SJCRH30 (cell line): ENCODE results near the gene MSTO1. TPM values are rescaled to one million over a fixed set of nuclear protein-coding genes. Genes with fewer than 3 reads are reported as not detected.
"Not testable (repeated sequence)": the region's sequence is repeated elsewhere in the genome, so short reads cannot be mapped to it uniquely, and the experiment has no call there.

ENCODE experiments used
- DNase-seq, 2 experiments: peaks; one replicate each; pipeline ENCODE4 v3.0.0-alpha.2; 2015 to 2020
- H3K27ac ChIP-seq: fragments of 250-450 bp; sonication (Bioruptor Pico); 2 replicates; pipeline ENCODE4 v1.5.1; 2020; ENCODE audit warnings: mild to moderate bottlenecking, moderate library complexity
- H3K27me3 ChIP-seq: fragments of 250-450 bp; sonication (Bioruptor Pico); 2 replicates; pipeline ENCODE4 v1.5.1; 2020; ENCODE audit warnings: mild to moderate bottlenecking, moderate library complexity
- H3K36me3 ChIP-seq: fragments of 250-450 bp; sonication (Bioruptor Pico); 2 replicates; pipeline ENCODE4 v1.5.1; 2020; ENCODE audit warnings: mild to moderate bottlenecking, moderate library complexity
- H3K4me1 ChIP-seq: fragments of 250-450 bp; sonication (Bioruptor Pico); 2 replicates; pipeline ENCODE4 v1.5.1; 2020; ENCODE audit warnings: mild to moderate bottlenecking, moderate library complexity
- H3K4me3 ChIP-seq: fragments of 250-450 bp; sonication (Bioruptor Pico); 2 replicates; pipeline ENCODE4 v1.5.1; 2020; ENCODE audit warnings: mild to moderate bottlenecking, moderate library complexity
- H3K9me3 ChIP-seq: fragments of 250-450 bp; sonication (Bioruptor Pico); replicated peaks from 2 replicates; pipeline ENCODE4 v1.5.1; 2020; ENCODE audit warnings: mild to moderate bottlenecking, moderate library complexity
- total RNA-seq: library from RNA; depleted of rRNA; stranded (reverse); fragments of >200 nt; shearing (Covaris generic); gene quantifications from 2 replicates; pipeline ENCODE4 v1.2.3, GENCODE V29; 2014; rRNA removed

MSTO1 gene
- 21.2 and 23.1 TPM in 2 replicates for total RNA-seq

- H3K4me1 ChIP-seq = no peaks in the 10 kb centered on the region
- peaks cover 4% of the 10 kb centered on the region; the same call in 1 of the 2 replicates for H3K36me3 ChIP-seq
- H3K9me3 ChIP-seq = no peaks in the 10 kb centered on the region
- H3K27ac ChIP-seq = peak within 1 kb of the TSS; percentile 65
- peak; percentile 97 to 98 for DNase-seq
- H3K27me3 ChIP-seq = no peaks in the 10 kb centered on the region
- peak within 1 kb of the TSS; percentile 62 for H3K4me3 ChIP-seq
These were observed at the start of gene MSTO1 for GRCh38 chr1:155609515-155610256. MSTO1 (plus strand) TSS chr1:155610218; CDS start chr1:155610249, 31 bp downstream.

GRCh38 chr1:155561779-155562580, 48.0 kb upstream of the MSTO1 start:
- not testable (repeated sequence) for H3K4me1 ChIP-seq, H3K36me3 ChIP-seq, H3K9me3 ChIP-seq, DNase-seq, H3K27me3 ChIP-seq
- peak overlapping the region; percentile 100 for H3K4me3 ChIP-seq
- peak overlapping the region; percentile 99 for H3K27ac ChIP-seq

GRCh38 chr1:155562581-155563376, 47.2 kb upstream of the MSTO1 start, which contains the start of gene ASH1L:
ASH1L (minus strand) TSS chr1:155562803; CDS start chr1:155521519, 41,284 bp downstream.
- Histone ChIP-seq H3K9me3 (no peaks in the 10 kb centered on the region), H3K4me1 (0 out of 2 replicates have a peak, but pooled peaks cover 4% of the 10 kb centered on the region), H3K27me3 (no peaks in the 10 kb centered on the region), H3K4me3 (peak within 1 kb of the TSS; percentile 100), H3K27ac (peak within 1 kb of the TSS; percentile 99), H3K36me3 (peaks cover 3% of the 10 kb centered on the region; the same call in 1 of the 2 replicates)
- DNase-seq = peak; percentile 91 to 93

GRCh38 chr1:155563377-155564022, 46.5 kb upstream of the MSTO1 start:
- not testable (repeated sequence) for H3K36me3 ChIP-seq, H3K4me1 ChIP-seq, H3K27me3 ChIP-seq, H3K9me3 ChIP-seq
- peak overlapping the region; percentile 100 for H3K4me3 ChIP-seq
- peak in 1 of 2 experiments; percentile 30 for DNase-seq
- peak overlapping the region; percentile 99 for H3K27ac ChIP-seq

- Histone ChIP-seq H3K36me3 (peaks cover 8% of the 10 kb centered on the region; the same call in 1 of the 2 replicates), H3K9me3 (no peaks in the 10 kb centered on the region), H3K4me3 (no peak overlapping the region), H3K27me3 (no peaks in the 10 kb centered on the region), H3K27ac (no peak overlapping the region), H3K4me1 (no peaks in the 10 kb centered on the region)
- no peak for DNase-seq
These were observed 39.9 kb upstream of the MSTO1 start for GRCh38 chr1:155569988-155570592.

- no peaks in the 10 kb centered on the region for H3K27me3 ChIP-seq
- H3K27ac ChIP-seq = no peak overlapping the region
- DNase-seq = no peak
- no peaks in the 10 kb centered on the region for H3K9me3 ChIP-seq
- no peak overlapping the region for H3K4me3 ChIP-seq
- H3K4me1 ChIP-seq = no peaks in the 10 kb centered on the region
- peaks cover 8% of the 10 kb centered on the region; the same call in 1 of the 2 replicates for H3K36me3 ChIP-seq
These were observed 39.4 kb upstream of the MSTO1 start for GRCh38 chr1:155570593-155570990.

DNA sequence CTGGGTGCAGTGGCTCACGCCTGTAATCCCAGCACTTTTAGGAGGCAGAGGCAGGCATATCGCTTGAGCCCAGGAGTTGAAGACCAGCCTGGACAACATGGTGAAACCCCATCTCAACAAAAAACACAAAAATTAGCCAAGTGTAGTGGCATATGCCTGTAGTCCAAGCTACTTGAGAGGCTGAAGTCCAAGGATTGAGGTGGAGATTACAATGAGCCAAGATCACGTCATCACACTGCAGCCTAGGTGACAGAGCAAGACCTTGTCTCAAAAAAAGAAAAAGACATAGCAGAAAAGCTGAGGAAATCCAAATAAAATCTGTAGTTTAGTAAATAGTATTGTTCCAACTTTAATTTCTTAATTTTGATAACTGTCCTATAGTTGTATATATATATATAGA, 35.9 kb upstream of the MSTO1 start:
- no peaks in the 10 kb centered on the region for H3K9me3 ChIP-seq
- no peak for DNase-seq

GRCh38 chr1:155575608-155576007, 34.4 kb upstream of the MSTO1 start:
- H3K27ac ChIP-seq, H3K4me1 ChIP-seq, DNase-seq, H3K9me3 ChIP-seq, H3K36me3 ChIP-seq, H3K27me3 ChIP-seq, H3K4me3 ChIP-seq: not testable (repeated sequence)

More for the DNA sequence above, 35.9 kb upstream of the MSTO1 start:
- no peaks in the 10 kb centered on the region for H3K27me3 ChIP-seq
- no peak overlapping the region for H3K4me3 ChIP-seq
- no peak overlapping the region for H3K27ac ChIP-seq
- no peaks in the 10 kb centered on the region for H3K4me1 ChIP-seq
- H3K36me3 ChIP-seq = peaks cover 8% of the 10 kb centered on the region; the same call in 1 of the 2 replicates

DNA sequence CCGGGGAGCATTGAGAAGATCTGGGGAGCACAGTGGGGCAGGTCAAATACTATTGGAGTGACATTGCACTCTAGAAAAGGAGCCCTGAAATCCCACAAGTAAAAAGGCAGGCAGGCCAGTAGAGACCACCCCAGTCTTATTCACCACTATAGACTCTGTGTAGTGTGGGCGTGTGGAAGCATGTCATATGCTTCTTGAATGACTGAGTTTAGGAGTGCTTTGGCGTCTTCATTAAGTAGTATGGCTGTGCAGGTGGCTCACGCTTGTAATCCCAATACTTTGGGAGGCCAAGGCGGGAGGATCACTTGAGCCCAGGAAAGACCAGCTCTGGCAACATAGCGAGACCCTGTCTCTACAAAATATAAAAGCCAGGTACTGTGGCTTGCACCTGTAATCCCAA, 26.2 kb upstream of the MSTO1 start:
- not testable (repeated sequence) for DNase-seq, H3K36me3 ChIP-seq, H3K9me3 ChIP-seq, H3K4me1 ChIP-seq, H3K27ac ChIP-seq, H3K4me3 ChIP-seq, H3K27me3 ChIP-seq

DNA sequence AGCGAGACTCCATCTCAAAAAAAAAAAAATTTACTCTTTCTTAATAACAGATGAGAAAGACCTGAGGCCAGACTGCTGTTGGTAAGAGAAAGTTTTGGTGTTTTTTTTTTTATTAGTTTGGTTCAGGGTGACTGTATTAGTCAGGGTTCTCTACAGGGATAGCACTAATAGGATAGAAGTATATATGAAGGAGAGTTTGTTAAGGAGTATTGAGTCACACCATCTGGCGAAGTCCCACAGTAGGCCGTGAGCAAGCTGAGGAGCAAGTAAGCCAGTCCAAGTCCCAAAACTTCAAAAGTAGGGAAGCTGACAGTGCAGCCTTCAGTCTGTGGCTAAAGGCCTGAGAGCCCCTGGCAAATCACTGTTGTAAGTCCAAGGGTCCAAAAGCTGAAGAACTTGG, 20.7 kb upstream of the MSTO1 start:
- H3K4me1 ChIP-seq, H3K27me3 ChIP-seq, H3K9me3 ChIP-seq, H3K27ac ChIP-seq, H3K36me3 ChIP-seq, DNase-seq, H3K4me3 ChIP-seq: not testable (repeated sequence)

DNA sequence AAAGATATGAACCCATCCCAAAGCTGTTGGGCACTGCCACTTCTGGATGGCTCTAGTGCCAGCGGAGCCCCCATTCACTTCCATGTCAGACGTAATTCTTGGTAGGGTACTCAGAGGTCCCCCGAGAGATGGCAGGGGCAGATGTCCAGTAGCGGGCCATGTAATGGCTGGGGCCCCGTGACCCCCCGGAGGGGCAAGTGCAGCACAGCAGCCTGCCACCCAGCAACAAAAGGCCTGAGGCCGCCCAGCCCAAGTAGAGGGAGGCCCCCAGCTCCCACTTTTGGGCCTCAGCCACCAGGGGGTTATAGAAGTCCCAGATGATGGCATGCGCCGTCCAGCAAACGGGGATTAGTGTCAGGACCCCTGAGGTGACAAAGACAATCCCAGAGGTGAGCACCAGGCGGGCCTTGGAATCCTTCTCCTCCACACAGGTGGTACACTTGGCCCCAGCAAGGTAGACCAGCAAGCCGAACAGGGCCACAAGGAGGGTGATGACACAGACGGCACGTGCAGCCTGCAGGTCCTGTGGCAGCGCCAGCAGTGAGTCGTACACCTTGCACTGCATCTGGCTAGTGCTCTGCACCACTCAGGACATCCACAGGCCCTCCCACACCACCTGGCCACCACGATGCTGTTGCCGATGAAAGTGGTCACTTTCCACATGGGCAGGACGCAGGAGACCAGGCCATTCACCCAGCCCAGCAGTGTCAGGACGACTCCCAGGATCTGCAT, 19.3 kb upstream of the MSTO1 start:
- H3K9me3 ChIP-seq, DNase-seq, H3K27ac ChIP-seq, H3K4me3 ChIP-seq, H3K27me3 ChIP-seq, H3K4me1 ChIP-seq, H3K36me3 ChIP-seq: not testable (repeated sequence)

DNA sequence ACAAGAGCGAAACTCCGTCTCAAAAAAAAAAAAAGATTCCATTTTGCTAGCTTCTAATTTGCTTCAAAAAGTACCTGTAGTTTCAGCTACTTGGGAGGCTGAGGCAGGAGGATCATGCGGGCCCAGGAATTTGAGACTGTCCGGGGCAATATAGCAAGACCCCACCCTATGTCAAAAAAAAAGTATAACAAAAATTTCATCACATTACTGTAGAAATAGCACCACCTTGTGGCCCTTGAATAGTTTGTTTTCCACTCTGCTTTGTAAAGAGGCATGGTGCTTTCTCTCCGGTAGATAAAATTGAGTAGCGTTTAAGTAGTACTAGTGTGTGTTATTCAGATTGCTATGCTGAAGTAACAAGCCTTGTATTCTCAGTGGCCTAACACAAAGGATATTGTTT, 18.2 kb upstream of the MSTO1 start:
- peak; percentile 19 to 63 for DNase-seq
- no peaks in the 10 kb centered on the region for H3K36me3 ChIP-seq
- no peaks in the 10 kb centered on the region for H3K4me1 ChIP-seq
- no peak overlapping the region for H3K4me3 ChIP-seq
- no peaks in the 10 kb centered on the region for H3K27me3 ChIP-seq
- no peaks in the 10 kb centered on the region for H3K9me3 ChIP-seq
- H3K27ac ChIP-seq = no peak overlapping the region

- H3K4me1 ChIP-seq, H3K27me3 ChIP-seq, H3K9me3 ChIP-seq, H3K27ac ChIP-seq, H3K4me3 ChIP-seq, DNase-seq, H3K36me3 ChIP-seq: not testable (repeated sequence)
These were observed 14.0 kb upstream of the MSTO1 start for GRCh38 chr1:155595877-155596474.
